HCT116 (cell line): ENCODE measurements around the gene PTCH2. TPM values are rescaled to one million over a fixed set of nuclear protein-coding genes. Genes with fewer than 3 reads are reported as not detected.

ENCODE experiments used
- ATAC-seq: fragments of 200-7000 bp; cut with Tn5 transposase; 2 replicates; pipeline ENCODE4 v1.9.1; 2020; ENCODE audit warnings: mild to moderate bottlenecking, moderate library complexity
- BruUV-seq: library from RNA; stranded (reverse); fragments of 400-500 nt; replicated peaks from 2 replicates; lab custom pipeline; 2021; lab: Mats Ljungman, UMichigan
- CTCF ChIA-PET: fragments of 300-600 bp; sonication (Branson Sonifier 250); formaldehyde crosslinking; loops from one replicate; lab custom pipeline; 2021; ENCODE audit warnings: antibody characterized with exemption; lab: Charles Lee
- POLR2A ChIA-PET: fragments of 300-600, 350-600 bp; sonication (Branson Sonifier 250); formaldehyde crosslinking; loops from one replicate; lab custom pipeline; 2021; ENCODE audit warnings: antibody characterized with exemption; lab: Charles Lee
- RAD21 ChIA-PET, 2 experiments: fragments of 300-600 bp; sonication (Branson Sonifier 250); formaldehyde crosslinking; loops; one replicate each; lab custom pipeline; 2023; ENCODE audit warnings: low total read pairs in 2 of 2; ENCODE audit not compliant: uncharacterized antibody in 2 of 2, unreplicated experiment in 2 of 2, low non-redundant PET in 1 of 2; lab: Charles Lee
- DNase-seq: peaks from one replicate; pipeline ENCODE4 v3.0.0-alpha.2; 2010; ENCODE audit warnings: low read depth, low spot score
- H2AFZ ChIP-seq: fragments of 200-600 bp; shearing (Covaris generic), sonication (generic); 2 replicates; pipeline ENCODE4 v1.6.1; 2017; ENCODE audit warnings: low read depth, mixed run types, mixed read lengths, antibody characterized with exemption, low read length; ENCODE audit not compliant: poor library complexity, severe bottlenecking
- H3K27ac ChIP-seq: 2 replicates; pipeline ENCODE4 v1.5.1; 2012; ENCODE audit warnings: low read depth, low read length
- H3K27me3 ChIP-seq: fragments of 200-600 bp; sonication (generic); 2 replicates; pipeline ENCODE4 v1.6.1; 2016; ENCODE audit warnings: mixed run types, low read length, mixed read lengths; ENCODE audit not compliant: insufficient read depth
- H3K36me3 ChIP-seq, 2 experiments: fragments of 200-500 bp in 1 of 2; fragments of 200-600 bp in 1 of 2; sonication (Bioruptor generic) in 1 of 2; sonication (generic) in 1 of 2; 2 replicates each; pipeline versions ENCODE4 v1.5.1 to v1.6.1; 2014 to 2016; ENCODE audit warnings: low read length in 2 of 2, inconsistent platforms in 1 of 2, mixed read lengths in 1 of 2, mixed run types in 1 of 2; ENCODE audit not compliant: insufficient read depth in 2 of 2, control insufficient read depth in 1 of 2
- H3K4me1 ChIP-seq, 2 experiments: fragments of 200-600 bp in 1 of 2; sonication (generic) in 1 of 2; 2 replicates each; pipeline versions ENCODE4 v1.5.1 to v1.6.1; 2012 to 2017; ENCODE audit warnings: low read length in 2 of 2, inconsistent platforms in 1 of 2, mild to moderate bottlenecking in 1 of 2, mixed read lengths in 1 of 2, mixed run types in 1 of 2, moderate library complexity in 1 of 2; ENCODE audit not compliant: insufficient read depth in 2 of 2, control insufficient read depth in 1 of 2
- H3K4me2 ChIP-seq: fragments of 200-600 bp; sonication (generic); 2 replicates; pipeline ENCODE4 v1.6.1; 2017; ENCODE audit warnings: mixed run types, low read length, mixed read lengths
- H3K4me3 ChIP-seq, 2 experiments: fragments of 200-600 bp in 1 of 2; sonication (generic) in 1 of 2; replicated peaks in 1 of 2; 2 replicates each; pipeline ENCODE4 v1.5.1; 2011 to 2016; ENCODE audit warnings: low read length in 2 of 2, control low read depth in 1 of 2, low read depth in 1 of 2, mild to moderate bottlenecking in 1 of 2, mixed read lengths in 1 of 2, mixed run types in 1 of 2
- H3K79me2 ChIP-seq: fragments of 200-600 bp; sonication (generic); 2 replicates; pipeline ENCODE4 v1.6.1; 2017; ENCODE audit warnings: mild to moderate bottlenecking, mixed run types, low read length, moderate library complexity, mixed read lengths; ENCODE audit not compliant: insufficient read depth
- H3K9ac ChIP-seq: fragments of 200-600 bp; sonication (generic); 2 replicates; pipeline ENCODE4 v1.6.1; 2016; ENCODE audit warnings: low read length, mixed read lengths
- H3K9me2 ChIP-seq: fragments of 200-600 bp; sonication (generic), shearing (Covaris generic); 2 replicates; pipeline ENCODE4 v1.6.1; 2017; ENCODE audit warnings: mixed run types, mild to moderate bottlenecking, moderate library complexity; ENCODE audit not compliant: insufficient read depth
- H3K9me3 ChIP-seq, 2 experiments: fragments of 200-500 bp in 1 of 2; fragments of 200-600 bp in 1 of 2; sonication (Bioruptor generic) in 1 of 2; sonication (generic) in 1 of 2; 2 replicates each; pipeline ENCODE4 v1.6.1; 2014 to 2017; ENCODE audit warnings: low read length in 2 of 2, mixed read lengths in 2 of 2, inconsistent platforms in 1 of 2, low read depth in 1 of 2, mild to moderate bottlenecking in 1 of 2, mixed run types in 1 of 2, moderate library complexity in 1 of 2; ENCODE audit not compliant: control insufficient read depth in 1 of 2, insufficient read depth in 1 of 2
- H4K20me1 ChIP-seq: fragments of 200-600 bp; sonication (generic), shearing (Covaris generic); 2 replicates; pipeline ENCODE4 v1.6.1; 2017; ENCODE audit warnings: mixed run types, mild to moderate bottlenecking, moderate library complexity; ENCODE audit not compliant: insufficient read depth
- CEBPB ChIP-seq: IDR thresholded peaks from 2 replicates; pipeline ENCODE4 v1.6.1; 2012; ENCODE audit warnings: low read depth
- CTCF ChIP-seq, 3 experiments: fragments of 200-600 bp in 1 of 3; sonication (generic) in 1 of 3; IDR thresholded peaks in 2 of 3; conservative IDR thresholded peaks in 1 of 3; 2 replicates each; pipeline ENCODE4 v1.5.1; 2012 to 2017; ENCODE audit warnings: low read depth in 2 of 3, low read length in 2 of 3, antibody characterized with exemption in 1 of 3, borderline replicate concordance in 1 of 3, control low read depth in 1 of 3, mild to moderate bottlenecking in 1 of 3, mixed read lengths in 1 of 3, mixed run types in 1 of 3, moderate library complexity in 1 of 3; ENCODE audit not compliant: insufficient read depth in 1 of 3
- EGR1 ChIP-seq: IDR thresholded peaks from 2 replicates; pipeline ENCODE4 v1.6.1; 2012; ENCODE audit warnings: low read depth
- JUND ChIP-seq: IDR thresholded peaks from 2 replicates; pipeline ENCODE4 v1.6.1; 2012
- POLR2A ChIP-seq: IDR thresholded peaks from 2 replicates; pipeline ENCODE4 v1.7.0; 2011; ENCODE audit warnings: borderline replicate concordance; ENCODE audit not compliant: insufficient read depth, insufficient read length; ENCODE audit errors: extremely low read depth
- REST ChIP-seq: IDR thresholded peaks from 2 replicates; pipeline ENCODE4 v1.6.1; 2012; ENCODE audit warnings: low read depth
- SRF ChIP-seq: IDR thresholded peaks from 2 replicates; pipeline ENCODE4 v1.6.1; 2012; ENCODE audit warnings: low read depth
- TCF7L2 ChIP-seq: IDR thresholded peaks from 2 replicates; pipeline ENCODE4 v1.7.0; 2011; ENCODE audit warnings: borderline replicate concordance, inconsistent platforms; ENCODE audit not compliant: insufficient read depth, insufficient read length; ENCODE audit errors: extremely low read depth
- YY1 ChIP-seq: IDR thresholded peaks from 2 replicates; pipeline ENCODE4 v1.6.1; 2011; ENCODE audit warnings: low read length, low read depth, moderate library complexity, mild to moderate bottlenecking; ENCODE audit not compliant: insufficient replicate concordance; ENCODE audit errors: extremely low read depth
- ZNF274 ChIP-seq: fragments of 200-500 bp; sonication (Bioruptor generic); IDR thresholded peaks from 2 replicates; pipeline ENCODE4 v1.6.1; 2014; ENCODE audit warnings: mild to moderate bottlenecking, low read depth, low read length, inconsistent platforms
- intact Hi-C: fragments of 100-400 bp; cut with micrococcal nuclease; formaldehyde crosslinking; loops from 2 replicates; pipeline ENCODE4 v1.10.0; 2022
- total RNA-seq: library from RNA; stranded (reverse); gene quantifications from one replicate; pipeline ENCODE4 v1.2.1, GENCODE V29; 2021; ENCODE audit not compliant: unreplicated experiment
- TF ChIP-seq, protein P1 (sequence below): IDR thresholded peaks from 2 replicates; pipeline ENCODE4 v1.6.1; 2012

The PTCH2 gene
- total RNA-seq, 1 experiment from 2014 or later, result 1.3 TPM

DNA sequence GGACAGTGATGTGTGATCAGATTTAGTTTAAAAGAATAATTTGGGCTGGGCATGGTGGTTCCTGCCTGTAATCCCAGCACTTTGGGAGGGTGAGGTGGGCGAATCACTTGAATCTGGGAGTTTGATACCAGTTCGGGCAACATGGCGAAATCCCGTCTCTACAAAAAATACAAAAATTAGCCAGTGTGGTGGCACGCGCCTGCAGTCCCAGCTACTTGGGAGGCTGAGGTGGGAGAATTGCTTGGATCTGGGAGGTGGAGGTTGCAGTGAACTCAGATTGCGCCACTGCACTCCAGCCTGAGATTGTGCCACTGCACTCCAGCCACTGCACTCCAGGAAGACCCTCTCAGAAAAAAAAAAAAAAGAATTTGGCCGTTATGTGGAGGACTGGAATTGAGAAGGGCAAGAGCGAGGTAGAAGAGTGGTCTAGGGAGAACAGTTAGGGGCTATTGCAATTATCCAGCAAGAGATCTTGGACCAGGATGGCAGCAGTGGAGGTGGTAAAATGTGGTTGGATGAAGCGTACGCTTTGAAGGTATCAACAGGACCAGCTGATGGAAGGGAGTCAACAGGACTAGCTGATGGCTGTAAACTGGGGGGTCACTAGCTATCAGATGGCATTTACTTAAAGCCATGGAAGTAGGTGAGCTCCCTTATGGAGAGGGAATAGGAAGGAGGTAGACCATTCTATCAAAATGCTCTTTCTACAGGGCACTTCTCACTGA is 25.1 kb downstream of the PTCH2 start:
- ATAC-seq (no peak), DNase-seq (no peak)
- Histone ChIP-seq H3K79me2 (no peaks in the 10 kb centered on the region), H3K27ac (0 out of 2 replicates have a peak overlapping the region, but pooled peaks have one; percentile 22), H3K4me2 (no peak overlapping the region), H3K9ac (no peak overlapping the region), H2AFZ (no peak overlapping the region), H3K9me2 (no peaks in the 10 kb centered on the region), H3K4me3 (no peak overlapping the region), H3K36me3 (no peaks in the 10 kb centered on the region), H3K27me3 (no peaks in the 10 kb centered on the region), H4K20me1 (no peaks in the 10 kb centered on the region), H3K4me1 (peaks cover 11 to 39% of the 10 kb centered on the region in 2 experiments), H3K9me3 (no peaks in the 10 kb centered on the region)
- BruUV-seq, result no TSS peak
- CTCF ChIA-PET, result interaction anchor here (0.9 to 1.8 kb wide), 3 partner anchors 9 to 24 kb away, joined by 4 to 8 read pairs (median 7); partner anchors contain the start of genes BTBD19 and PLK3
- RAD21 ChIA-PET, result interaction anchor here (0.7 to 0.9 kb wide), 2 partner anchors 21 to 25 kb away, joined by 3 read pairs; no protein-coding TSS in a partner anchor
- POLR2A ChIA-PET, result interaction anchor here (0.8 to 9.1 kb wide), 10 partner anchors 10 to 97 kb away, joined by 3 to 200 read pairs (median 47); partner anchors contain the start of genes BEST4, BTBD19, DYNLT4 and PLK3
- intact Hi-C loops, result no loop called here
- TF ChIP-seq POLR2A (no peak), REST (no peak), JUND (no peak), TCF7L2 (no peak), ZNF274 (no peak), SRF (no peak), CTCF (IDR thresholded peaks at IDR 0.05 in 2 of 3, conservative IDR thresholded peaks at IDR 0.05 in 1 of 3; ENCODE audit: borderline replicate concordance in 1 of 3, insufficient read depth in 1 of 3, low read depth in 2 of 3, low read length in 2 of 3) (no peak), CEBPB (no peak), EGR1 (no peak), YY1 (no peak)
- TF ChIP-seq, protein P1, sequence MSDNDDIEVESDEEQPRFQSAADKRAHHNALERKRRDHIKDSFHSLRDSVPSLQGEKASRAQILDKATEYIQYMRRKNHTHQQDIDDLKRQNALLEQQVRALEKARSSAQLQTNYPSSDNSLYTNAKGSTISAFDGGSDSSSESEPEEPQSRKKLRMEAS, result no peak
